ENCODE results near the gene PALLD. TPM values are rescaled to one million over a fixed set of nuclear protein-coding genes. Genes with fewer than 3 reads are reported as not detected.
"Not testable (repeated sequence)": the region's sequence is repeated elsewhere in the genome, so short reads cannot be mapped to it uniquely, and the experiment has no call there.

The PALLD gene
- total RNA-seq, 1 donor from 2014 or later, result 8.6 TPM

DNA sequence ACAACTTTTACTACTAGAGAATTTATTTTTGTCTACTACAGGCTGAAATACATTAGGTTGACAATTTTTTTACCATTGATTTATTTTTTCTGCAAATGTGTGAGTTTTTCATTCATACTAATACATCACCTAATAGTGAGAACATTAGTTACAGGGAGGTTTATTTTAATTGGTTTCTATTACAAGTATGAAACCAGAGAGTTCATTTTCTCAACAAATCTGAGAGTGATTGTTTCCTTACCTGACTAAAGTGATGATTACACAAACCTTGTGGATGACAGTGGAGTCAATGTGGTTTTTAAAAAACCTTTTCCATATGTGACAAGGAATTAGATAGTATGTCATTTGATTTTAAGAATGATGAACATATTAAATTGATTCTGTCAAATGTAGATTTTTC lies 227.4 kb downstream of the PALLD start:
- intact Hi-C loops (cut with micrococcal nuclease), result no loop called here

GRCh38 chr4:168724686-168725411 lies 228.0 kb downstream of the PALLD start:
- intact Hi-C loops (cut with micrococcal nuclease), result no loop called here

- intact Hi-C loops (cut with micrococcal nuclease), result no loop called here
These were observed 229.1 kb downstream of the PALLD start for GRCh38 chr4:168725930-168726329.

DNA sequence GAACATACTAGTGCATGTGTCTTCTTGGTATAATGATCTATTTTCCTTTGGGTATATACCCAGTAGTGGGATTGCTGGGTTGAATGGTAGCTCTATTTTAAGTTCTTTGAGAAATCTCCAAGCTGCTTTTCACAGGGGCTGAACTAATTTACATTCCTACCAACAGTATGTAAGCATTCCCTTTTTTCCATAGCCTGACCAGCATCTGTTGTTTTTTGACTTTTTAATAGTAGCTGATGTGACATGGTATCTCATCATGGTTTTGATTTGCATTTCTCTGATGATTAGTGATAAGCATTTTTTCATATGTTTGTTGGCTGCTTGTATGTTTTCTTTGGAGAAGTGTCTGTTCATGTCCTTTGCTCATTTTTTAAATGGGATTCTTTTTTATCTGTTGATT lies 230.3 kb downstream of the PALLD start:
- intact Hi-C loops (cut with micrococcal nuclease), result not testable (repeated sequence)

- intact Hi-C loops (cut with micrococcal nuclease), result no loop called here
These were observed 234.3 kb downstream of the PALLD start for GRCh38 chr4:168731006-168731636.

GRCh38 chr4:168731706-168732414 lies 235.0 kb downstream of the PALLD start:
- intact Hi-C loops (cut with micrococcal nuclease), result no loop called here

DNA sequence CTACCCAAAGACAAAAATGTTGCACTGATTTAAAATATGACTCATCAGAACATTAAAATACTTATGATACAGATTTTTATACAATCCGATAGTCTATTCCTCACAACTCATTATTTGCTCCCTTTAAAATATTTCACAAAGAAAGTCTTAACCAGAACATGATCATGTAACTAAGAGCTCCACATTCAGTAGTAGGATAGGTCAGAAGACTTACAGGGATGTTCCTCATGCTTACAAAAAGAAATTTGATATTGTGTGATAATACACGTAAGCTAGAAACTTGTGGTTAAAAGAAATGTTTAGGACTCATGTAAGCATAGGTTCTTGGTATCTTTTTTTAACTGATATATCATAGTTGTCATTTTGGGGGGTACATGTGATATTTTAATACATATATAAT lies 235.9 kb downstream of the PALLD start:
- intact Hi-C loops (cut with micrococcal nuclease), result no loop called here

GRCh38 chr4:168734703-168735678 lies 238.1 kb downstream of the PALLD start:
- intact Hi-C loops (cut with micrococcal nuclease), result no loop called here

DNA sequence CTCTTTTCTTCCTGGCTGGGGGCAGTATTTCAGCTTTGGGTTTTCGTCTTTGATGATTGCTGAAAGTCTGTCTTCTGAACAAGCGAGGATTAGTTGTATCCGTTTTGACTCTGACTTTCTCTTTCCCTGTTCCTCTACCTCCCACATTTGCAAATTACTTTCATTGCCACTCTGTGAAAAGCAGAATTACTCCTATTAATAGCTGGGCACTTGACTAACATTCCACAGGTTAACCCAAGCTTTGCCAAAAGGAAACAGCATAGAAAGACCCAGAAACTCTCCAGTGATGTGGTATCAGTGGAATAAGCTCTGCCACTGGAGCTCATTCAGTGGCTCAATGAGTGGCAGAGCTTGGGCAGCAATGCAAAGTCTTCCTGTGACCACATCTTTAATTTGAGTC lies 238.9 kb downstream of the PALLD start:
- intact Hi-C loops (cut with micrococcal nuclease), result no loop called here

DNA sequence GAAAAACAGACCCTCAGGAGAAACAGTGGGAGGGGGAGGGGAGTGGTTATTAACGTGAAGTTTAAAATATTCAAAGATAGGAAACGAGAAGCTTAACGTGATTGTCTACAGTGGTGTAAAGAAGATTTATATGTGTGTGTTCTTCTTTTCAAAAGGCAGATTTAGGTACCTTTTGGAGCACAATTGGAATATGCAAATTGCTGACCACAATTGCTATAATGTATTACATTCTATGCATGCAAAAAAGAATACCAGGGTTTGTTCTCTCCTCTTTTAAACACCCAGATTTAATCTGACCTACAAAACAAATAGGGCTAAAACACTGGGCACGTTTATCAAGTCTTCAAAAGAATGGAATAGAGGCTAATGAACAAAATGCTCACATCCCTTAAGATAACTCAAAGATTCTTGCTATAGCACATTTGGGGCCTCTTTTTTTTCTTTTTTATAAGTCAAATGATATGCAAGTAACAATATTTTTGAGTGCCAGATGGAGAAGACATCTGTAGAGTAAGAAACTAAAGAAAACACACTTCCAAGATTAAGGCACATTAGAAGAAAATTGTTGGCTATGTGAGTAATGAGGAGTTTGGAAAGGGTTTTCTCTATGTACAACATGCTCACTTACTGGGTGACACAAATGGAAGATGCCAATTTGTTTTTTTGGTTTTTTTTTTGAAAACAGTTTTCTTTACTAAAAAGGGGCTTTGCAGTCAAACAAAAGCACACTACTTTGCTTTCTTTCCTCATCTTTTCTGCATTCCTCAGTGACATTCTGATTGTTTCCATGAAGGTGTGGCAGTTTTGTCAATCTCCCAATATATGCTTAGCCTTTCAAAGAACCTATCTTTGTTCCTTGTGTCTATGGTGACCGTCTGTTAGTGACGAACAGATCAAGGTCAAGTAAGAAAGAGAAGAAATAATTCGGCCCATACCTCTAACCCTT lies 240.3 kb downstream of the PALLD start:
- intact Hi-C loops (cut with micrococcal nuclease), result no loop called here

DNA sequence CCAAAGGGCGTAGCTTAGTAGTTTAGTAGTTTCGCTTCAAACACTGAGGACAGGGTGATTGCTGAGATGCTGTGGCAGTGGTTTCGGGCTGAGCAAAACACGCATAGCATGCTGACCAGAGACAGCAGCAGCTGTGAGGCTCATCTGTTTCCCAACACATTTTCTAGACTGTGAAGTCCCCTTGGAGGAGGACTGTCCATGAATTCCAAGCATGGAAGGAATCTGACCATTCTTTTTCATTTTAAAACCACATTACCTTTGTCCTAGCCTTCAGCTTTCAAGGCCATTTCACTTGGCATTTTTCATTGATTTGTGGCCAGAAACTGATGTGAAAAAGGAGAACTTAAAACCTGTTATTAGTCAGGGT lies 240.9 kb downstream of the PALLD start:
- intact Hi-C loops (cut with micrococcal nuclease), result no loop called here

- intact Hi-C loops (cut with micrococcal nuclease), result no loop called here
These were observed 243.0 kb downstream of the PALLD start for GRCh38 chr4:168739886-168740285.

GRCh38 chr4:168740691-168741090 lies 243.8 kb downstream of the PALLD start:
- intact Hi-C loops (cut with micrococcal nuclease), result no loop called here

DNA sequence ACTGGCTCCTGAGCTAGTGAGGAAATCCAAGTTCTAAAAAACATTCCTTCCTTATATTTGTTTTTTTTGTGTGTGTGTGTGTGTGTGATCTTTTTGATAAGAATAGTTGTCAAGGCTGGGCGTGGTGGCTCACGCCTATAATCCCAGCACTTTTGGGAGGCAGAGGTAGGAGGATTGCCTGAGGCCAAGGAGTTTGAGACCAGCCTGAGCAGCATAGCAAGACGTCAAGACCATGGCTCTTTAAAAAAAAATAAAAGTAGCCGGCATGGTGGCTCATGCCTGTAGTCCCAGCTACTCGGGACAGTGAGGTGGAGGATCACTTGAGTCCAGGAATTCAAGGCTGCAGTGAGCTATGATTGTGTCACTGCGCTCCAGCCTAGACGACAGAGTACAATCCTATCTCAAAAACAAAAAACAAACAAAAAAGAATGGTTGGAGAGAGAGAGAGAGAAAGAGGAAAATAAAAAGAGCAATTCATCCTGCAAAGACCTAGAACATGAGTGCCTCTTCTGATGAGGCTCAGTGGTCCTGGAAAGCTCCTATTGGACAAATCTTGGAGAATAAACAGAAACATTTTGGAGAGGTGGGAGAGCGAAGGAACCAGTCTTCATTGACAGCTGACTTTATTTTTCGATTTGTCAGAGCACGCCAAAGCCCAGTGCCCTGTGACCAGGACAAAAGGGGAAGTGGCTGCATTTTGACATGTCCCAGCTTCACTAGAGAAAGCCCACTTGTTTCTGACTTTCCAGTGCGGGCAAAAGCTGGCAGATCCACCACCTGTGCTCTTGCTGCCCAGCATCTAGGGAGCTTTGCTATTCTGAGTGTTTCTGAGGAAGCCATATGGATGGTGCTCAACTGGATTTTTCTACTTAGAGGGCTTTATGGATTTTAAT lies 244.7 kb downstream of the PALLD start:
- intact Hi-C loops (cut with micrococcal nuclease), result no loop called here

DNA sequence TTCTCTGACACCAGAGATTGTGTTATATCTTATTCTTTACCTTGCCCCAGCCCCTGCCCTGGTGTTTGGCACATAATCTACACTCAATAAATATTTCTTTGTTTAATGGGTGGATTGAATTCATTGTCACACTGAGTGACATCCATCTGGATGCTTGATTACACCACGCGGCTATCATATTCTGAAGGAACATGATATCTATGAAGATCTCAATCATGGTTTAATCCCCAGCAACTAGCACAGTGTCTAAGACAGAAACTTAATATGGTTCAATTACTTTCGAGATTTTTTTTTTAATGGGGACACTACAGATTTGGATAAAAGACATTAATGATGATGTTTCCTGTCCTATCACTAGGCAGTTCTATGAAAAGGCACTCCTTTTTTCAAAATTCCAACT lies 246.3 kb downstream of the PALLD start:
- intact Hi-C loops (cut with micrococcal nuclease), result no loop called here

- intact Hi-C loops (cut with micrococcal nuclease), result no loop called here
These were observed 246.7 kb downstream of the PALLD start for GRCh38 chr4:168743601-168744000.

DNA sequence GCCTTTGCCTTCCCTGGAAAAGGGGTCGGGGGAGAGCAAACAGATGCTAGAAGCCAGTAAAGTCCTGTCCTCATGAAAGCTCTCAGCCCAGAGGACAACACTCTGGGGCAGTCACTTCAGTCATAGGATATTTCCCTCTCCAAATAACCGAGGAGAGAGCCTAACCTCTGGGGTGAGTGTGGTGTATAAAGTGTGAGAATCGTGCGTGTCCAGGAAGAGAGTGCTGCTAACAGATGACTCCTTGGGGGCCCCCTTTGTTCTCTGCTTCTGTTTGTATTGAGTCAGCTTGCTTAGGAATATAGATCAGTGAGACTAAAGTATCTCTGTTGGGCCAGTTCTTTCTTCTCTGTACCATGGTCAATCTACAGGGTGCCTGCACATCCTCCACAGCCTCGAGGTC lies 247.2 kb downstream of the PALLD start:
- intact Hi-C loops (cut with micrococcal nuclease), result no loop called here

DNA sequence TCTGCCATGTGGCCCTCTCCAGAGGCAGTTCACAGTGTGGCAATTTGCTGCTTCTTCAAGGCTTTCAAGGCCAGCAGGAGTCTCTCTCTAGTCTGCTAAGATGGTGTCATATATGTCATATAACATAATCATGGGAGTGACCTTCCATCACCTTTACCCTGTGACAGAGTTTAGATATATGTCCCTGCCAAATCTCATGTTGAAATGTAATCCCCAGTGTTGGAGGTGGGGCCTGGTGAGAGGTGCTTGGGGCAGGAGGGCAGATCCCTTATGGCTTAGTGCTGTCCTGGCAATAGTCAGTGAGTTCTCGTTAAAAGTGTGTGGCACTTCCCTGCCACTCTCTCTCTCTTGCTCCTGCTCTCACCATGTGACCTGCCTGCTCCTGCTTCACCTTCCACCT lies 252.0 kb downstream of the PALLD start:
- intact Hi-C loops (cut with micrococcal nuclease), result no loop called here

All from T-helper 2 cell treated with Interferon-gamma antibody and Interleukin-4, amounts not matched to agents 100 ng/mL and 5 ng/mL, for 36 hours (primary cell).